ENCODE data around the gene YPEL4. TPM values are rescaled to one million over a fixed set of nuclear protein-coding genes. Genes with fewer than 3 reads are reported as not detected.
A peak's percentile ranks its signal among the peaks of the same experiment; 100 is the strongest.

Gene YPEL4
- total RNA-seq, 1 donor from 2014 or later, result not detected

DNA sequence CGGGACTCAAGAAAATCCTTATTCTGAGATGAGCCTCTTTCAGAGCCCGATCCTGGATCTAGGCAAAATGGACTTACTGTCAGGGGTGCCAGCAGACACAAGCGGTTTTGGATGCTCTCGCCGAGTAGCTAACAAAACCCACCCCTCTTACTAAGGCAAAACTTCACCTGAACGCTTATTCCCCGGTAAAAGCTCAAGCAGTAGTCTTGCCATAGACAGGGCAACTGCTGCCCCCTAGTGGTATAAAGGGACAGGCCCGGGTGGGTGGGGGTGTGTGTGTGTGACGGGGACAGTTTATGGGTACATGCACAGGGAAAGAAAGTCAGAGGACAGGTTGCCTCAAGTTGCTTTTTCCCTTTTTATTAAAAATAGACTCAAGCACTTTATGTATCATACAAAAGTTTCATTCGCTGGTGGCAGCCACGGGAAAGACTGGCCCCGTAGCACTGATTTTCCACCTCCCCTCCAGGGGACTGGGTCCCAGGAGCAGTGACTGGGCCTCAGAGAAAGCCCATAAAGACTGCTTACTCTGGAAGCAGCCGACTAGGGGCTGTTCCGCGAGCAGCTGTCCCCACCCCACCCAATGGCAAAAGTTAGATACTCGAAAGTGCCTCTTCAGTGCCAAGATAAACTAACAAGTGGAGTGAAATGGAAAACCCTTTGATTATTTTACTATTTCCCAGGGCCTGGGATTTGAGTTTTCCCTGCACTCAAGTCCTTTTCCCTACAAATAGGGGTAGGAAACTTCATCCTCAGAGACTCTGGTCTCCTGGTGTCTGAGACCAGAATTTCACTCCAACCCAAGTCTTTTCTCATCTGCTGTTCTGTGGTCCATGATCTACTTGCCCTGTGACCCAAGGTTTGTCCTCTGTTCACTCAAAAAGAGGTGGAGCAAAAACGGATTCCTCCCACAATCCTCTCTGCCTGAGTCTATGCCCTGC, 4.7 kb downstream of the YPEL4 start:
- H3K4me3 Mint-ChIP-seq (ENCODE audit: unreplicated experiment), result no peak overlapping the region
- peaks cover 91% of the 10 kb centered on the region for H3K4me1 Mint-ChIP-seq (ENCODE audit: unreplicated experiment)

GRCh38 chr11:57643802-57644201, 5.9 kb downstream of the YPEL4 start:
- TF ChIP-seq, protein P1, sequence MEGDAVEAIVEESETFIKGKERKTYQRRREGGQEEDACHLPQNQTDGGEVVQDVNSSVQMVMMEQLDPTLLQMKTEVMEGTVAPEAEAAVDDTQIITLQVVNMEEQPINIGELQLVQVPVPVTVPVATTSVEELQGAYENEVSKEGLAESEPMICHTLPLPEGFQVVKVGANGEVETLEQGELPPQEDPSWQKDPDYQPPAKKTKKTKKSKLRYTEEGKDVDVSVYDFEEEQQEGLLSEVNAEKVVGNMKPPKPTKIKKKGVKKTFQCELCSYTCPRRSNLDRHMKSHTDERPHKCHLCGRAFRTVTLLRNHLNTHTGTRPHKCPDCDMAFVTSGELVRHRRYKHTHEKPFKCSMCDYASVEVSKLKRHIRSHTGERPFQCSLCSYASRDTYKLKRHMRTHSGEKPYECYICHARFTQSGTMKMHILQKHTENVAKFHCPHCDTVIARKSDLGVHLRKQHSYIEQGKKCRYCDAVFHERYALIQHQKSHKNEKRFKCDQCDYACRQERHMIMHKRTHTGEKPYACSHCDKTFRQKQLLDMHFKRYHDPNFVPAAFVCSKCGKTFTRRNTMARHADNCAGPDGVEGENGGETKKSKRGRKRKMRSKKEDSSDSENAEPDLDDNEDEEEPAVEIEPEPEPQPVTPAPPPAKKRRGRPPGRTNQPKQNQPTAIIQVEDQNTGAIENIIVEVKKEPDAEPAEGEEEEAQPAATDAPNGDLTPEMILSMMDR (IDR thresholded peaks at IDR 0.05; ENCODE audit: unreplicated experiment), result no peak
- H3K4me1 Mint-ChIP-seq (ENCODE audit: unreplicated experiment), result peaks cover 82% of the 10 kb centered on the region
- no peaks in the 10 kb centered on the region for H3K9me3 Mint-ChIP-seq (ENCODE audit: unreplicated experiment)
- peaks cover 12% of the 10 kb centered on the region for H3K36me3 Mint-ChIP-seq (ENCODE audit: low read depth, unreplicated experiment)
- H3K27ac Mint-ChIP-seq (ENCODE audit: unreplicated experiment), result peak overlapping the region; percentile 70
- peaks cover 38% of the 10 kb centered on the region for H3K27me3 Mint-ChIP-seq (ENCODE audit: unreplicated experiment)
- no peak overlapping the region for H3K4me3 Mint-ChIP-seq (ENCODE audit: unreplicated experiment)
- no peak for DNase-seq (ENCODE audit: low spot score)

More for the DNA sequence above, 4.7 kb downstream of the YPEL4 start:
- peaks cover 12% of the 10 kb centered on the region for H3K36me3 Mint-ChIP-seq (ENCODE audit: low read depth, unreplicated experiment)
- TF ChIP-seq, protein P1 (IDR thresholded peaks at IDR 0.05; ENCODE audit: unreplicated experiment), result peak; percentile 85
- peaks cover 39% of the 10 kb centered on the region for H3K27me3 Mint-ChIP-seq (ENCODE audit: unreplicated experiment)
- no peaks in the 10 kb centered on the region for H3K9me3 Mint-ChIP-seq (ENCODE audit: unreplicated experiment)
- peak; percentile 82 for DNase-seq (ENCODE audit: low spot score)
- no peak overlapping the region for H3K27ac Mint-ChIP-seq (ENCODE audit: unreplicated experiment)

- no peak for DNase-seq (ENCODE audit: low spot score)
- TF ChIP-seq, protein P1 (IDR thresholded peaks at IDR 0.05; ENCODE audit: unreplicated experiment), result no peak
- H3K4me3 Mint-ChIP-seq (ENCODE audit: unreplicated experiment), result peak overlapping the region; percentile 100
- peak overlapping the region; percentile 94 for H3K27ac Mint-ChIP-seq (ENCODE audit: unreplicated experiment)
- peaks cover 62% of the 10 kb centered on the region for H3K4me1 Mint-ChIP-seq (ENCODE audit: unreplicated experiment)
- peaks cover 14% of the 10 kb centered on the region for H3K36me3 Mint-ChIP-seq (ENCODE audit: low read depth, unreplicated experiment)
- no peaks in the 10 kb centered on the region for H3K9me3 Mint-ChIP-seq (ENCODE audit: unreplicated experiment)
- peaks cover 29% of the 10 kb centered on the region for H3K27me3 Mint-ChIP-seq (ENCODE audit: unreplicated experiment)
Measured at GRCh38 chr11:57641011-57641807, 8.5 kb downstream of the YPEL4 start.

DNA sequence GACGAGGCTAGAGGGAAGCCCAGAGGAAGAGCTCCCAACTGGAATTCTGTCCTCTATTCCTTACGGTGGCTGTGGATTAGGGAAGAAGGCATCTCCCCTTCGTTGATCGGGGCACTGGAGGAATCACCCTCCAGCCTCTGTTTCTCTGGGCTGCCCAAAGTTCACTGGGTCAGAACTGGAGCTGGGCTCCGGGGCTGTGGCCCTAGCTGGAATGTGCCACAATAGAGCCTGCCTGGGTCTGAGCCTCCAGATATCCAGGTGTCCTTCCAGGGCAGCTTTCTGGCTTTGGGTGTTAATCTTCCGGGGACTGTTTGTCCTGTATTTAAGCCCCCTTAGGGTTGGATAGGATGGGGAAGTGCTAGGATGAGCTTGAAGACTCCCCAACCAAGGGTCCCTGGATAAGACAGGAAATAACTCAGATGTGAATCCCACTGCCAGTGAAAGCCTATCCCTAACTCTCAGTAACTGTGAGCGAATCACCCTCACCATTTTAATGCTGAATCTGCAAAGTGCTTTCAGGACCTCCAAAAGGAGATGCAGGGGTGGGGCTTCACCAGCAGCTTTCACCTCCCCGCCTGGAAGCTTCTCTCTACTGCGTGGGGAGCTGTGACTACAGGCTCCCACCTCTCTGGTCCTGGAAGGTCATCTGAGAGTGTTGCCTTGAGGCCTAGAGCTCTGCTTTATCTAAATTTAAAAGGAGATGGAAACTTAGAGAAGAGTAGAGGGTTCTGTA, 9.5 kb downstream of the YPEL4 start:
- Mint-ChIP-seq H3K4me1 (ENCODE audit: unreplicated experiment) (peaks cover 53% of the 10 kb centered on the region), H3K36me3 (ENCODE audit: low read depth, unreplicated experiment) (peaks cover 14% of the 10 kb centered on the region), H3K4me3 (ENCODE audit: unreplicated experiment) (peak overlapping the region; percentile 100), H3K9me3 (ENCODE audit: unreplicated experiment) (no peaks in the 10 kb centered on the region), H3K27ac (ENCODE audit: unreplicated experiment) (peak overlapping the region; percentile 94), H3K27me3 (ENCODE audit: unreplicated experiment) (peaks cover 25% of the 10 kb centered on the region)
- TF ChIP-seq, protein P1 (IDR thresholded peaks at IDR 0.05; ENCODE audit: unreplicated experiment), result no peak
- DNase-seq (ENCODE audit: low spot score), result no peak

Data from endothelial cell (in vitro differentiated cells).